Activated B cell treated with CpG ODN at 0.5 μM for 24 hours (primary cell): ENCODE data around the gene ITGB2. TPM values are rescaled to one million over a fixed set of nuclear protein-coding genes. Genes with fewer than 3 reads are reported as not detected.

ENCODE experiments used
- ATAC-seq: fragments of 200-7000 bp; cut with Tn5 transposase; one replicate; pipeline ENCODE4 v1.10.0; 2021; ENCODE audit warnings: low read depth, mild to moderate bottlenecking, moderate library complexity
- CTCF ChIA-PET: fragments of 350-600 bp; sonication (Branson Sonifier 250); formaldehyde crosslinking; loops from one replicate; lab custom pipeline; 2021; ENCODE audit warnings: antibody characterized with exemption; lab: Charles Lee
- POLR2A ChIA-PET: fragments of 350-600 bp; sonication (Branson Sonifier 250); formaldehyde crosslinking; loops from one replicate; lab custom pipeline; 2021; ENCODE audit warnings: antibody characterized with exemption; lab: Charles Lee
- DNase-seq: peaks from one replicate; pipeline ENCODE4 v3.0.0; 2022
- H3K27ac Mint-ChIP-seq: one replicate; pipeline ENCODE4 v1.8.0; 2020; ENCODE audit warnings: mixed read lengths
- H3K27me3 Mint-ChIP-seq: one replicate; pipeline ENCODE4 v1.8.0; 2021; ENCODE audit warnings: mixed read lengths
- H3K36me3 Mint-ChIP-seq: one replicate; pipeline ENCODE4 v1.8.0; 2021; ENCODE audit warnings: low read depth, mixed read lengths
- H3K4me1 Mint-ChIP-seq: one replicate; pipeline ENCODE4 v1.8.0; 2021; ENCODE audit warnings: mixed read lengths
- H3K4me3 Mint-ChIP-seq: one replicate; pipeline ENCODE4 v1.8.0; 2020; ENCODE audit warnings: mild to moderate bottlenecking, mixed read lengths
- H3K9me3 Mint-ChIP-seq: one replicate; pipeline ENCODE4 v1.8.0; 2020; ENCODE audit warnings: mixed read lengths
- intact Hi-C: fragments of 100-400 bp; cut with micrococcal nuclease; formaldehyde crosslinking; loops from one replicate; pipeline ENCODE4 v1.15.1; 2024
- total RNA-seq: library from RNA; stranded (reverse); gene quantifications from 2 replicates; pipeline ENCODE4 v1.2.3, GENCODE V29; 2022
- TF ChIP-seq, protein P1 (sequence below): fragments of 200-600 bp; IDR thresholded peaks from one replicate; pipeline ENCODE4 v1.8.0; 2022; ENCODE audit warnings: antibody characterized with exemption, mild to moderate bottlenecking

The ITGB2 gene
- total RNA-seq, 1 donor from 2014 or later: 124 TPM

DNA sequence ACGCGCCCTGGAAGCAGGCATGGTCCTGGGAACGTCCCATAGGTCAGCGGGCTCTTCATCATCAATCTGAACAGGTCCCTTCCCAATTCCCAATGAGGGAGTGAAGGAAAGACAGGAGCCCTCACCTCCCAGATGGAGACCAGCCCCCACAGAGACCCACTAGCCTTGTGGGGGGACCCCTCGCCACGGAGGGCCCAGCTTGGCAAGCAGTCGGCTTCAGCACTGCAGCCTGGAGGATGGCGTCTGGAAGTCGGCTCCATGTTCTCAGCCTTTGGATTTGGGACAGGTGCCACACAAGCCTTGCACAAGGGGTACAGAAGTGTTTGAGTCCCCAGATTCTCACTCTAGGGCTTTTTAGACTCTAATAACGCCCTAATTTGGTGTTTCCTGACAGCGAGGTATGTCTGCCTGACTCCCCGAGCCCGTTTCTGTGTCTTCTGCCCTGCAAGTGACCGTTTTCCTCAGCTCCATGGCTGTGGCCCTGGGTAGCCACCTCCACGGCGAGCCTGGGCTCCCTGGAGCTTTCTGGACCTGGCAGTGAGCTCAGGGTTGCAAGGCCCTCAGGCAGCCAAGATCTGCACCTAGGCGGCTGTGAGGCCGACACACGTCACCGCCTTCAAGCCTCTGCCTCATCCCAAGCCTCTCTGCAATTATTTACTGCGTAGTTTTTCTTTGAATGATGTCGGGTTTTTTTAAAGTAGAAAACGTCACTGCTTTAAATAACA lies 77.8 kb downstream of the ITGB2 start:
- Mint-ChIP-seq H3K27ac (no peak overlapping the region), H3K27me3 (peaks cover 32% of the 10 kb centered on the region), H3K36me3 (no peaks in the 10 kb centered on the region), H3K9me3 (no peaks in the 10 kb centered on the region), H3K4me3 (no peak overlapping the region), H3K4me1 (peaks cover 15% of the 10 kb centered on the region)
- intact Hi-C loops: no loop called here
- DNase-seq (no peak), ATAC-seq (no peak)
- ChIA-PET POLR2A (no interaction called here), CTCF (no interaction called here)
- TF ChIP-seq, protein P1, sequence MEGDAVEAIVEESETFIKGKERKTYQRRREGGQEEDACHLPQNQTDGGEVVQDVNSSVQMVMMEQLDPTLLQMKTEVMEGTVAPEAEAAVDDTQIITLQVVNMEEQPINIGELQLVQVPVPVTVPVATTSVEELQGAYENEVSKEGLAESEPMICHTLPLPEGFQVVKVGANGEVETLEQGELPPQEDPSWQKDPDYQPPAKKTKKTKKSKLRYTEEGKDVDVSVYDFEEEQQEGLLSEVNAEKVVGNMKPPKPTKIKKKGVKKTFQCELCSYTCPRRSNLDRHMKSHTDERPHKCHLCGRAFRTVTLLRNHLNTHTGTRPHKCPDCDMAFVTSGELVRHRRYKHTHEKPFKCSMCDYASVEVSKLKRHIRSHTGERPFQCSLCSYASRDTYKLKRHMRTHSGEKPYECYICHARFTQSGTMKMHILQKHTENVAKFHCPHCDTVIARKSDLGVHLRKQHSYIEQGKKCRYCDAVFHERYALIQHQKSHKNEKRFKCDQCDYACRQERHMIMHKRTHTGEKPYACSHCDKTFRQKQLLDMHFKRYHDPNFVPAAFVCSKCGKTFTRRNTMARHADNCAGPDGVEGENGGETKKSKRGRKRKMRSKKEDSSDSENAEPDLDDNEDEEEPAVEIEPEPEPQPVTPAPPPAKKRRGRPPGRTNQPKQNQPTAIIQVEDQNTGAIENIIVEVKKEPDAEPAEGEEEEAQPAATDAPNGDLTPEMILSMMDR: no peak

DNA sequence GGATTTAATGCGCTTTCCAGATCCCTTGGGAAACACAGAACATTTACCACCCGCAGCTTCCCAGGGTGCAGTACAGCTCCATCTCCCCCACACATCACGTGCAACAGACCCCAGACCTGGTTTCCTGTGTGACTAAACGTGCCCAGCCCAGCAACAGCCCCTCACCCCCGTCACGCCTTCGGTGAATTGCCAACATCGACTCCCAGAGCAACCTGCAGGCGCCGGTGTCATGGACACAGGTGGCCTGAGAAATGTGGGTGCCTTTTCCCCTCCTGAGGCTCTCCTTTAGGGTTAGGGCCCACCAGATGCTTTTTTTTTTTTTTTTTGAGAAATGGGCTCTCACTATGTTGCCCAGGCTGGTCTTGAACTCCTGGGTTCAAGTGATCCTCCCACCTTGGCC lies 78.6 kb downstream of the ITGB2 start:
- Mint-ChIP-seq H3K27ac (no peak overlapping the region), H3K4me3 (no peak overlapping the region), H3K36me3 (no peaks in the 10 kb centered on the region), H3K27me3 (peaks cover 32% of the 10 kb centered on the region), H3K9me3 (no peaks in the 10 kb centered on the region), H3K4me1 (peaks cover 13% of the 10 kb centered on the region)
- ChIA-PET POLR2A (no interaction called here), CTCF (no interaction called here)
- DNase-seq (no peak), ATAC-seq (no peak)
- TF ChIP-seq, protein P1: no peak
- intact Hi-C loops: no loop called here

DNA sequence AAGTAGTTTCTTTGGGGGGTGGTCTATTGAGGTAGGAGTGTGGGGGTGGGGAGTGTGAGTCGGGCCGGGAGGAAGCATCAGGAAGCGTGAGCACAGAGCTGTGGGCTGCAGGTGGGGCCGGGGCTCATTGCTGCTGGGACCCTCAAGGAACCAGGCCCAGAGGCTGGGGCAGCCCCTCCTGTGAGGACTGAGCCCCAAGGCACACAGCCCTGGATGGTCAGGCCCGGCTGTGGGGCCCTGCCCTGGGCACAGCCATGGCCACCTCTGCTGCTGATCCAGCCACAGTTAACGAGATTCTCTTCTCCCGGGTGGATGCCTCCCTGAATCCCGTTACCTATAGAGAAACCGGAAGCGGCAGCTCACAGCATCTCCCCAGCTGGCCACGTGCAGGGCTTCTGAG lies 79.9 kb downstream of the ITGB2 start:
- Mint-ChIP-seq H3K4me3 (no peak overlapping the region), H3K36me3 (no peaks in the 10 kb centered on the region), H3K27ac (no peak overlapping the region), H3K27me3 (peaks cover 32% of the 10 kb centered on the region), H3K9me3 (no peaks in the 10 kb centered on the region), H3K4me1 (peaks cover 3% of the 10 kb centered on the region)
- intact Hi-C loops: no loop called here
- DNase-seq (no peak), ATAC-seq (no peak)
- ChIA-PET CTCF (no interaction called here), POLR2A (no interaction called here)
- TF ChIP-seq, protein P1: no peak

- no peak overlapping the region for H3K4me3 Mint-ChIP-seq
- H3K9me3 Mint-ChIP-seq: no peaks in the 10 kb centered on the region
- POLR2A ChIA-PET: no interaction called here
- no peak overlapping the region for H3K27ac Mint-ChIP-seq
- intact Hi-C loops: no loop called here
- peaks cover 23% of the 10 kb centered on the region for H3K27me3 Mint-ChIP-seq
- H3K4me1 Mint-ChIP-seq: no peaks in the 10 kb centered on the region
- no peaks in the 10 kb centered on the region for H3K36me3 Mint-ChIP-seq
- DNase-seq (no peak), ATAC-seq (no peak)
- TF ChIP-seq, protein P1: no peak
- CTCF ChIA-PET: no interaction called here
These were observed 81.7 kb downstream of the ITGB2 start for GRCh38 chr21:44838951-44839350.

- H3K27me3 Mint-ChIP-seq: peaks cover 23% of the 10 kb centered on the region
- ATAC-seq (no peak), DNase-seq (no peak)
- H3K4me1 Mint-ChIP-seq: no peaks in the 10 kb centered on the region
- TF ChIP-seq, protein P1: no peak
- CTCF ChIA-PET: no interaction called here
- no peaks in the 10 kb centered on the region for H3K36me3 Mint-ChIP-seq
- no peak overlapping the region for H3K4me3 Mint-ChIP-seq
- POLR2A ChIA-PET: no interaction called here
- no peak overlapping the region for H3K27ac Mint-ChIP-seq
- intact Hi-C loops: no loop called here
- no peaks in the 10 kb centered on the region for H3K9me3 Mint-ChIP-seq
These were observed 82.4 kb downstream of the ITGB2 start for GRCh38 chr21:44838039-44838895.
